ENCODE results near the gene ITPRIPL2.

- no peak for TF ChIP-seq CTCF (conservative IDR thresholded peaks at IDR 0.05; ENCODE audit: low read length)
- no peak for TF ChIP-seq EZH2phosphoT487 (IDR thresholded peaks at IDR 0.05; ENCODE audit: borderline replicate concordance)
Measured at GRCh38 chr16:19138601-19139000, 24.8 kb downstream of the ITPRIPL2 start.

Data from Loucy (cell line).